Small intestine (tissue), 7 donors: ENCODE data around the gene TCEAL8. TPM values are rescaled to one million over a fixed set of nuclear protein-coding genes. Genes with fewer than 3 reads are reported as not detected.

ENCODE experiments used
- DNase-seq, 2 donors: peaks; one replicate each; pipeline versions ENCODE4 v3.0.0 to v3.0.0-alpha.2; 2013
- FAIRE-seq: peaks from 2 replicates; lab custom pipeline; 2012; peaks lifted over from hg19 to GRCh38; lab: Jason Lieb, UNC
- H3K27ac ChIP-seq, 3 donors: one replicate each; pipeline ENCODE4 v1.5.1; 2013; ENCODE audit warnings: low read length in 2 of 3, mild to moderate bottlenecking in 2 of 3, control low read depth in 1 of 3, inconsistent platforms in 1 of 3, low read depth in 1 of 3, moderate library complexity in 1 of 3
- H3K27me3 ChIP-seq, 3 donors: one replicate each; pipeline ENCODE4 v1.6.1; 2013; ENCODE audit warnings: low read length in 3 of 3, inconsistent platforms in 1 of 3; ENCODE audit not compliant: control insufficient read depth in 3 of 3, insufficient read depth in 3 of 3
- H3K36me3 ChIP-seq, 3 donors: one replicate each; pipeline ENCODE4 v1.6.1; 2013; ENCODE audit warnings: low read length in 3 of 3, inconsistent platforms in 1 of 3, low read depth in 1 of 3, mild to moderate bottlenecking in 1 of 3, moderate library complexity in 1 of 3; ENCODE audit not compliant: control insufficient read depth in 3 of 3, insufficient read depth in 2 of 3
- H3K4me1 ChIP-seq, 3 donors: one replicate each; pipeline ENCODE4 v1.6.1; 2013; ENCODE audit warnings: low read length in 2 of 3, inconsistent platforms in 1 of 3, low read depth in 1 of 3, mild to moderate bottlenecking in 1 of 3, moderate library complexity in 1 of 3; ENCODE audit not compliant: control insufficient read depth in 3 of 3, insufficient read depth in 2 of 3
- H3K4me3 ChIP-seq, 3 donors: one replicate each; pipeline ENCODE4 v1.5.1; 2013; ENCODE audit warnings: low read length in 3 of 3, control low read depth in 1 of 3, inconsistent platforms in 1 of 3, low read depth in 1 of 3, mild to moderate bottlenecking in 1 of 3, moderate library complexity in 1 of 3
- H3K9me3 ChIP-seq, 2 donors: one replicate each; pipeline ENCODE4 v1.6.1; 2013; ENCODE audit warnings: low read depth in 1 of 2, low read length in 1 of 2; ENCODE audit not compliant: control insufficient read depth in 2 of 2, insufficient read depth in 1 of 2
- WGBS, 3 donors: extraction: QIAGEN DNeasy Blood & Tissue Kit; methylation state at CpG; one replicate each; pipeline ENCODE4 v1.1.7; 2013; 5-methylcytosine and 5-hydroxymethylcytosine counted together
- polyA plus RNA-seq, 4 donors: library from polyadenylated mRNA; stranded (reverse) in 3 of 4; unstranded in 1 of 4; fragments of 200-250 nt in 3 of 4; fragments of 120-200 nt in 1 of 4; gene quantifications; one replicate each; pipeline versions ENCODE4 v1.2.1 to v1.2.3, GENCODE V29; 2013
- donor health status: healthy with polysubstance abuse.
- donor health status: control.
- donor health status: control.
- donor health status: Bipolar disorder and iron deficiency.
- donor health status: healthy.

The TCEAL8 gene
- polyA plus RNA-seq, 4 donors = 24.8 to 119 (median 47.5) TPM

GRCh38 chrX:103211012-103211715 is 43.8 kb downstream of the TCEAL8 start:
- Histone ChIP-seq H3K9me3 (no peaks in the 10 kb centered on the region), H3K27me3 (no peaks in the 10 kb centered on the region), H3K27ac (no peak overlapping the region), H3K4me3 (no peak overlapping the region), H3K4me1 (peaks cover 0 to 8% (median 0%) of the 10 kb centered on the region in 3 donors), H3K36me3 (peaks cover 0 to 2% (median 0%) of the 10 kb centered on the region in 3 donors)
- 25 to 28% (median 25%) methylated on average over 7 of the region's 7 CpGs for WGBS, 3 donors
- DNase-seq = peak; percentile 44 to 62
- no peak for FAIRE-seq

GRCh38 chrX:103210056-103210455 is 44.9 kb downstream of the TCEAL8 start:
- Histone ChIP-seq H3K9me3 (no peaks in the 10 kb centered on the region), H3K27ac (no peak overlapping the region), H3K4me1 (peaks cover 0 to 8% (median 0%) of the 10 kb centered on the region in 3 donors), H3K27me3 (no peaks in the 10 kb centered on the region), H3K36me3 (no peaks in the 10 kb centered on the region), H3K4me3 (no peak overlapping the region)
- DNase-seq (no peak), FAIRE-seq (no peak)
- WGBS, 3 donors = 63 to 87% (median 72%) methylated on average over 5 of the region's 5 CpGs

Other genes starting within 250 kb of the TCEAL8 start
- gene BEX1, start 191.0 kb downstream of the TCEAL8 start, polyA plus RNA-seq = 10 to 100 TPM in 2 of 4 donors, 1 to 10 TPM in 1, not detected in 1; 1.9 to 30.8 (median 22.9) TPM
- 1 to 10 TPM in 1 of 4 donors, under 1 TPM in 1, not detected in 2; 0.77 to 2.0 TPM for gene NXF3, start 162.0 kb downstream of the TCEAL8 start, polyA plus RNA-seq
- gene BEX4, start 40.0 kb downstream of the TCEAL8 start, polyA plus RNA-seq = 10 to 100 TPM in 3 of 4 donors, 1 to 10 TPM in 1; 5.6 to 98.8 (median 32.9) TPM
- 1 to 10 TPM in 2 of 4 donors, under 1 TPM in 1, not detected in 1; 0.54 to 2.0 (median 1.8) TPM for gene TCEAL5, start 21.6 kb upstream of the TCEAL8 start, polyA plus RNA-seq
- 10 to 100 TPM in 2 of 4 donors, 1 to 10 TPM in 1, under 1 TPM in 1; 0.89 to 62.7 (median 22.6) TPM for gene BEX2, start 55.8 kb upstream of the TCEAL8 start, polyA plus RNA-seq
- 10 to 100 TPM in 2 of 4 donors, 1 to 10 TPM in 1, not detected in 1; 4.3 to 11.2 (median 10.8) TPM for gene TCEAL7, start 75.1 kb upstream of the TCEAL8 start, polyA plus RNA-seq
- gene TCEAL9, start 101.4 kb upstream of the TCEAL8 start, polyA plus RNA-seq = 100 to 1,000 TPM in 1 of 4 donors, 10 to 100 TPM in 3; 23.3 to 111 (median 49.4) TPM
- 100 to 1,000 TPM in 1 of 4 donors, 10 to 100 TPM in 2, 1 to 10 TPM in 1; 8.1 to 154 (median 51.3) TPM for gene BEX3, start 121.4 kb upstream of the TCEAL8 start, polyA plus RNA-seq